B cell (primary cell): ENCODE data around the gene PIK3C2G. TPM values are rescaled to one million over a fixed set of nuclear protein-coding genes. Genes with fewer than 3 reads are reported as not detected.

Source experiments
- ATAC-seq: fragments of 200-7000 bp; cut with Tn5 transposase; one replicate; pipeline ENCODE4 v1.10.0; 2021; ENCODE audit warnings: low read depth, mild to moderate bottlenecking, moderate number of reproducible peaks, moderate library complexity
- CTCF ChIA-PET: fragments of 350-600 bp; sonication (Branson Sonifier 250); formaldehyde crosslinking; loops from one replicate; lab custom pipeline; 2021; ENCODE audit warnings: antibody characterized with exemption, inconsistent platforms; lab: Charles Lee
- POLR2A ChIA-PET: fragments of 350-600 bp; sonication (Branson Sonifier 250); formaldehyde crosslinking; loops from one replicate; lab custom pipeline; 2021; ENCODE audit warnings: antibody characterized with exemption; lab: Charles Lee
- DNase-seq: peaks from one replicate; pipeline ENCODE4 v3.0.0; 2013
- H2AFZ ChIP-seq: 2 replicates; pipeline ENCODE4 v1.6.1; 2012; ENCODE audit warnings: mild to moderate bottlenecking, low read depth, low read length; ENCODE audit not compliant: insufficient read depth, poor library complexity, severe bottlenecking
- H3K27ac ChIP-seq, 2 donors: 1 replicate in 1 of 2; 2 replicates in 1 of 2; pipeline ENCODE4 v1.5.1; 2012 to 2013; ENCODE audit warnings: low read length in 2 of 2, mild to moderate bottlenecking in 2 of 2, moderate library complexity in 1 of 2
- H3K27me3 ChIP-seq, 4 experiments: fragments of 200-600 bp in 1 of 4; sonication (generic) in 1 of 4; replicated peaks in 1 of 4; 1 replicate in 2 of 4; 2 replicates in 2 of 4; pipeline versions ENCODE4 v1.6.1 to v1.7.0; 2013 to 2016; ENCODE audit warnings: low read length in 3 of 4, mild to moderate bottlenecking in 2 of 4, mixed read lengths in 1 of 4, moderate library complexity in 1 of 4; ENCODE audit not compliant: insufficient read depth in 4 of 4, control insufficient read depth in 3 of 4; ENCODE audit errors: control extremely low read depth in 1 of 4
- H3K36me3 ChIP-seq, 2 experiments: replicated peaks in 1 of 2; 1 replicate in 1 of 2; 2 replicates in 1 of 2; pipeline versions ENCODE4 v1.6.1 to v1.7.1; 2013; ENCODE audit warnings: low read length in 1 of 2; ENCODE audit not compliant: insufficient read depth in 2 of 2, control insufficient read depth in 1 of 2; ENCODE audit errors: control extremely low read depth in 1 of 2, extremely low read depth in 1 of 2
- H3K4me1 ChIP-seq, 2 donors: fragments of 200-600 bp in 1 of 2; sonication (generic) in 1 of 2; 1 replicate in 1 of 2; 2 replicates in 1 of 2; pipeline versions ENCODE4 v1.5.1 to v1.6.1; 2013 to 2017; ENCODE audit warnings: low read length in 2 of 2; ENCODE audit not compliant: control insufficient read depth in 2 of 2, insufficient read depth in 2 of 2
- H3K4me2 ChIP-seq: replicated peaks from 2 replicates; pipeline ENCODE3; 2012; ENCODE audit warnings: mild to moderate bottlenecking, low read depth, low read length; ENCODE audit not compliant: poor library complexity, severe bottlenecking
- H3K4me3 ChIP-seq, 5 experiments: fragments of 200-600 bp in 1 of 5; sonication (generic) in 1 of 5; 1 replicate in 3 of 5; 2 replicates in 2 of 5; pipeline versions ENCODE4 v1.5.1 to v1.7.0; 2011 to 2016; ENCODE audit warnings: low read length in 4 of 5, mild to moderate bottlenecking in 4 of 5, low read depth in 2 of 5, control low read depth in 1 of 5, moderate library complexity in 1 of 5; ENCODE audit not compliant: insufficient read depth in 1 of 5; ENCODE audit errors: control extremely low read depth in 1 of 5, extremely low read depth in 1 of 5
- H3K79me2 ChIP-seq: fragments of 200-600 bp; sonication (generic); one replicate; pipeline ENCODE4 v1.6.0; 2016; ENCODE audit warnings: low read length; ENCODE audit not compliant: control insufficient read depth, insufficient read depth
- H3K9ac ChIP-seq: fragments of 200-600 bp; sonication (generic); 2 replicates; pipeline ENCODE4 v1.6.1; 2017; ENCODE audit warnings: mild to moderate bottlenecking, low read length, moderate library complexity
- H3K9me3 ChIP-seq, 3 donors: one replicate each; pipeline versions ENCODE4 v1.6.1 to v1.7.1; 2013; ENCODE audit warnings: low read length in 2 of 3; ENCODE audit not compliant: control insufficient read depth in 2 of 3, insufficient read depth in 1 of 3; ENCODE audit errors: control extremely low read depth in 1 of 3
- H4K20me1 ChIP-seq: 2 replicates; pipeline ENCODE4 v1.6.0; 2012; ENCODE audit warnings: mild to moderate bottlenecking, low read length; ENCODE audit not compliant: insufficient read depth, control insufficient read depth, poor library complexity, severe bottlenecking
- H3K27ac Mint-ChIP-seq: one replicate; pipeline ENCODE4 v1.8.0; 2021; ENCODE audit warnings: mixed read lengths
- H3K27me3 Mint-ChIP-seq: one replicate; pipeline ENCODE4 v1.8.0; 2021; ENCODE audit warnings: mixed read lengths
- H3K4me1 Mint-ChIP-seq: one replicate; pipeline ENCODE4 v1.8.0; 2021; ENCODE audit warnings: mixed read lengths
- H3K4me3 Mint-ChIP-seq: one replicate; pipeline ENCODE4 v1.8.0; 2021; ENCODE audit warnings: mixed read lengths
- H3K9me3 Mint-ChIP-seq: one replicate; pipeline ENCODE4 v1.8.0; 2022; ENCODE audit warnings: mixed read lengths; ENCODE audit not compliant: insufficient read depth
- EZH2 ChIP-seq: IDR thresholded peaks from 2 replicates; pipeline ENCODE4 v1.6.1; 2012; ENCODE audit warnings: borderline replicate concordance, low read depth, mild to moderate bottlenecking, moderate library complexity, low read length; ENCODE audit not compliant: insufficient read depth, poor library complexity, severe bottlenecking
- WGBS: methylation state at CpG from one replicate; pipeline ENCODE4 v1.1.5; 2013; ENCODE audit warnings: missing lambda C conversion rate; ENCODE audit not compliant: insufficient coverage; 5-methylcytosine and 5-hydroxymethylcytosine counted together
- intact Hi-C: fragments of 100-400 bp; cut with micrococcal nuclease; formaldehyde crosslinking; loops from one replicate; pipeline ENCODE4 v1.10.0; 2022
- polyA plus RNA-seq: library from polyadenylated mRNA; depleted of rRNA; stranded (reverse); fragments of >200 nt; gene quantifications from 2 replicates; pipeline ENCODE4 v1.2.3, GENCODE V29; 2012
- total RNA-seq, 2 donors: library from RNA; stranded (reverse); fragments of 120-200 nt in 1 of 2; gene quantifications; 1 replicate in 1 of 2; 2 replicates in 1 of 2; pipeline versions ENCODE4 v1.2.3 to v1.2.4, GENCODE V29; 2013 to 2022
- TF ChIP-seq, protein P1 (sequence below): fragments of 200-600 bp; IDR thresholded peaks from one replicate; pipeline ENCODE4 v1.8.0; 2022; ENCODE audit warnings: antibody characterized with exemption, mild to moderate bottlenecking

PIK3C2G gene
- total and polyA plus RNA-seq, 2 donors (not counting 1 experiment from before 2014, with no cell fraction given): not detected

DNA sequence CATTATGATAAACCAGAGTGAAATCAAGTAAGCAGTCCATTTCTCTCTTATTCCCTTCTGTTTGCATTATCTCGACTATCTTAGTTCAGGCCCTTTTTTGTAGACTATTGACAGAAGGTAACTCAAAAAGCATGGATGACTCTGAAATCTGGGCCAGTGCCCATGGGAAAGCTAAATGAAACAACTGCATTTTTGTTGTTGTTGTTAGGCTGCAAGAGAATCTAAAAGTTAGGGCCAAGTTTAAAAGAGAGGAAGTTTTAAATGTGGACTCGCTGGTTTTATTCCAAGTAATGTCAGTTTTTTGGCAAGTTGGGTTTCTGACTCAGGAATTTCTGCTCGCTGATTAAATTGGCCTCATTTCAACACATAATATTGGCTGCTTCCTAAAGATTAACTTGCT, 201.1 kb downstream of the PIK3C2G start:
- Mint-ChIP-seq H3K27me3 (no peaks in the 10 kb centered on the region), H3K4me1 (no peaks in the 10 kb centered on the region), H3K9me3 (peaks cover 2% of the 10 kb centered on the region), H3K27ac (no peak overlapping the region), H3K4me3 (no peak overlapping the region)
- ChIA-PET POLR2A (no interaction called here), CTCF (no interaction called here)
- H3K4me3 ChIP-seq: no peak overlapping the region
- H2AFZ ChIP-seq: no peak overlapping the region
- intact Hi-C loops: no loop called here
- no peaks in the 10 kb centered on the region for H3K4me1 ChIP-seq
- no peak for ATAC-seq
- no peak for TF ChIP-seq EZH2
- TF ChIP-seq, protein P1, sequence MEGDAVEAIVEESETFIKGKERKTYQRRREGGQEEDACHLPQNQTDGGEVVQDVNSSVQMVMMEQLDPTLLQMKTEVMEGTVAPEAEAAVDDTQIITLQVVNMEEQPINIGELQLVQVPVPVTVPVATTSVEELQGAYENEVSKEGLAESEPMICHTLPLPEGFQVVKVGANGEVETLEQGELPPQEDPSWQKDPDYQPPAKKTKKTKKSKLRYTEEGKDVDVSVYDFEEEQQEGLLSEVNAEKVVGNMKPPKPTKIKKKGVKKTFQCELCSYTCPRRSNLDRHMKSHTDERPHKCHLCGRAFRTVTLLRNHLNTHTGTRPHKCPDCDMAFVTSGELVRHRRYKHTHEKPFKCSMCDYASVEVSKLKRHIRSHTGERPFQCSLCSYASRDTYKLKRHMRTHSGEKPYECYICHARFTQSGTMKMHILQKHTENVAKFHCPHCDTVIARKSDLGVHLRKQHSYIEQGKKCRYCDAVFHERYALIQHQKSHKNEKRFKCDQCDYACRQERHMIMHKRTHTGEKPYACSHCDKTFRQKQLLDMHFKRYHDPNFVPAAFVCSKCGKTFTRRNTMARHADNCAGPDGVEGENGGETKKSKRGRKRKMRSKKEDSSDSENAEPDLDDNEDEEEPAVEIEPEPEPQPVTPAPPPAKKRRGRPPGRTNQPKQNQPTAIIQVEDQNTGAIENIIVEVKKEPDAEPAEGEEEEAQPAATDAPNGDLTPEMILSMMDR: no peak
- no peaks in the 10 kb centered on the region for H3K36me3 ChIP-seq
- H3K27ac ChIP-seq: no peak overlapping the region
- H3K4me2 ChIP-seq: no peak overlapping the region
- no peaks in the 10 kb centered on the region for H4K20me1 ChIP-seq
- no peak for DNase-seq
- no peaks in the 10 kb centered on the region for H3K9me3 ChIP-seq
- no peaks in the 10 kb centered on the region for H3K79me2 ChIP-seq
- H3K9ac ChIP-seq: no peak overlapping the region
- no peaks in the 10 kb centered on the region for H3K27me3 ChIP-seq
- no CpG with 5 or more reads among the region's 3 CpGs for WGBS

DNA sequence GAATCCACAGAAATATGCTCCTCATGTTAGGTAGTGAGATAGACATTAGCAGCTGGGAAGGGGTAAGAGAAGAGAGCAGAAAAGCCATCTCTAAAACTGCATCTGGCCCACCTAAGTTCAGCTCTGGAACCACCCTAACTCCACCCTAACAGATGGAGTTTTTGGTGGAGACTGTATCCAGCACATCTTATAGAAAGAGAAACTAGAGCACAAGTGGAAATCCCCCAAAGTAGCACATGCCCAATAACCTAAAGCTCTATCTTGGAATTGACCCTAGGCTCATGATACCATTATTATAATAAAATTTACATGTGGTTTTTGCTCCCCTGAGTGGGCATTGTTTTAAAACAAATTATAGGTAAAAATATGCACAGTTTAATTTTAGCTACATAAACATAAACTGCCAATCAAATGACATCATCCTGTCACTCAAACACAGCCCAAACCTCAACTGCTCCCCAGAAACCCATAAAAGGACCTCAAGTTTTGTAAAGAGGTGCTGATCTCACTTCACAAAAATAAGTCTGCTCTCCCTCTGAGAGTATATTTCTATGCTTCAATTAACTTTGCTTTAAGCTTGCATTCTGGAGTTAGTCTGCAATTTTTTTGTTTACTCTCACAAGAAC, 206.4 kb downstream of the PIK3C2G start:
- intact Hi-C loops: no loop called here
- no peaks in the 10 kb centered on the region for H4K20me1 ChIP-seq
- no peak for ATAC-seq

More for the DNA sequence above, 206.4 kb downstream of the PIK3C2G start:
- Histone ChIP-seq H3K79me2 (no peaks in the 10 kb centered on the region), H3K36me3 (no peaks in the 10 kb centered on the region), H3K4me1 (no peaks in the 10 kb centered on the region), H3K9ac (no peak overlapping the region), H3K9me3 (no peaks in the 10 kb centered on the region), H3K27ac (no peak overlapping the region), H3K27me3 (no peaks in the 10 kb centered on the region), H3K4me3 (no peak overlapping the region), H2AFZ (no peak overlapping the region), H3K4me2 (no peak overlapping the region)
- H3K9me3 Mint-ChIP-seq: no peaks in the 10 kb centered on the region
- no peak overlapping the region for H3K27ac Mint-ChIP-seq
- ChIA-PET POLR2A (no interaction called here), CTCF (no interaction called here)
- no peak for DNase-seq
- no peaks in the 10 kb centered on the region for H3K27me3 Mint-ChIP-seq
- H3K4me3 Mint-ChIP-seq: no peak overlapping the region
- TF ChIP-seq EZH2: no peak
- TF ChIP-seq, protein P1: no peak
- H3K4me1 Mint-ChIP-seq: no peaks in the 10 kb centered on the region
